Measurements from ENCODE around the gene EGF. TPM values are rescaled to one million over a fixed set of nuclear protein-coding genes. Genes with fewer than 3 reads are reported as not detected.

Gene EGF
- total RNA-seq, 1 experiment from 2014 or later: 26.7 TPM

GRCh38 chr4:110042545-110043517 is 130.1 kb downstream of the EGF start:
- no peaks in the 10 kb centered on the region for H3K36me3 ChIP-seq (ENCODE audit: insufficient read depth, low read length, poor library complexity, severe bottlenecking)
- H3K4me1 ChIP-seq (ENCODE audit: insufficient read depth, low read length, poor library complexity, severe bottlenecking): peaks cover 15% of the 10 kb centered on the region
- no peaks in the 10 kb centered on the region for H3K27me3 ChIP-seq (replicated peaks; ENCODE audit: insufficient read depth, low read depth, low read length, poor library complexity)
- no peaks in the 10 kb centered on the region for H3K9me3 ChIP-seq (ENCODE audit: low read depth, low read length, poor library complexity, severe bottlenecking)
- no peak for TF ChIP-seq EZH2 (IDR thresholded peaks at IDR 0.05; ENCODE audit: borderline replicate concordance, low read depth, low read length, poor library complexity, severe bottlenecking)
- TF ChIP-seq CTCF (conservative IDR thresholded peaks at IDR 0.05; ENCODE audit: low read depth, low read length): no peak
- BruUV-seq (replicated peaks): no TSS peak
- CTCF ChIA-PET: interaction anchor here (0.6 kb wide), 2 partner anchors 1520 to 1812 kb away, joined by 4 to 7 read pairs; no protein-coding TSS in a partner anchor
- no peak overlapping the region for H3K4me3 ChIP-seq (ENCODE audit: low read depth, low read length, poor library complexity, severe bottlenecking)
- no peak overlapping the region for H3K27ac ChIP-seq (ENCODE audit: low read depth, low read length, poor library complexity, severe bottlenecking)
- DNase-seq (ENCODE audit: low spot score): no peak
- POLR2A ChIA-PET (ENCODE audit: low non-redundant PET): interaction anchor here (0.6 kb wide), 2 partner anchors 11 to 356 kb away, joined by 4 to 14 read pairs; no protein-coding TSS in a partner anchor
- intact Hi-C loops (cut with micrococcal nuclease; ENCODE audit: unreplicated experiment): no loop called here

DNA sequence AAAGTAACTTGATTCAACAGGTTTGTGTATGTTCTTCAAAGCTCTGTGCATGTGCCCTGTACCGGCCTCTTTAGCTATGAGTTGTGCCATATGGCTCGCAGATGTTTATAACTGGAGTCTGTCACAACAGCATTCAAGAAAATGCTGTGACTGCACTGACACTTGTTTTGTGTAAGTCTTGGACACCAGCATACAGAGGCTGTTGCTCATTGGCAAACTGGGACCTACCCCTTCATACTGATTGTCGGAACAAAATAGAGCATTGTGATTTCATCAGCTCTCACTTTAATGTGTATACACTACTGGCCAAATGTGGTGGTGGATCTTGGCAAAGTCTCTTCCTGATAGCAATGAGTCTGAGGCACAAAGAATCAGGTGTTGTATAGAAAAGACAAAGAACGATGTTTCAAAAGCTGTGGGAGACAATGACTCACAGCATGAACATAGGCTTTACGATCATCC is 133.9 kb downstream of the EGF start:
- no peak overlapping the region for H3K4me3 ChIP-seq (ENCODE audit: low read depth, low read length, poor library complexity, severe bottlenecking)
- ChIA-PET POLR2A (ENCODE audit: low non-redundant PET) (no interaction called here), CTCF (no interaction called here)
- TF ChIP-seq CTCF (conservative IDR thresholded peaks at IDR 0.05; ENCODE audit: low read depth, low read length): no peak
- TF ChIP-seq EZH2 (IDR thresholded peaks at IDR 0.05; ENCODE audit: borderline replicate concordance, low read depth, low read length, poor library complexity, severe bottlenecking): no peak
- H3K27ac ChIP-seq (ENCODE audit: low read depth, low read length, poor library complexity, severe bottlenecking): no peak overlapping the region
- no TSS peak for BruUV-seq (replicated peaks)
- H3K4me1 ChIP-seq (ENCODE audit: insufficient read depth, low read length, poor library complexity, severe bottlenecking): peaks cover 23% of the 10 kb centered on the region
- intact Hi-C loops (cut with micrococcal nuclease; ENCODE audit: unreplicated experiment): no loop called here
- no peaks in the 10 kb centered on the region for H3K36me3 ChIP-seq (ENCODE audit: insufficient read depth, low read length, poor library complexity, severe bottlenecking)
- H3K9me3 ChIP-seq (ENCODE audit: low read depth, low read length, poor library complexity, severe bottlenecking): no peaks in the 10 kb centered on the region
- no peak for DNase-seq (ENCODE audit: low spot score)
- no peaks in the 10 kb centered on the region for H3K27me3 ChIP-seq (replicated peaks; ENCODE audit: insufficient read depth, low read depth, low read length, poor library complexity)

GRCh38 chr4:110049951-110050925 is 137.6 kb downstream of the EGF start:
- H3K27ac ChIP-seq (ENCODE audit: low read depth, low read length, poor library complexity, severe bottlenecking): no peak overlapping the region
- H3K36me3 ChIP-seq (ENCODE audit: insufficient read depth, low read length, poor library complexity, severe bottlenecking): no peaks in the 10 kb centered on the region
- TF ChIP-seq EZH2 (IDR thresholded peaks at IDR 0.05; ENCODE audit: borderline replicate concordance, low read depth, low read length, poor library complexity, severe bottlenecking): no peak
- peak; percentile 91 for TF ChIP-seq CTCF (conservative IDR thresholded peaks at IDR 0.05; ENCODE audit: low read depth, low read length)
- H3K9me3 ChIP-seq (ENCODE audit: low read depth, low read length, poor library complexity, severe bottlenecking): no peaks in the 10 kb centered on the region
- BruUV-seq (replicated peaks): no TSS peak
- CTCF ChIA-PET: interaction anchor here (0.9 to 1.4 kb wide), 2 partner anchors 37 to 458 kb away, joined by 3 to 5 read pairs; no protein-coding TSS in a partner anchor
- peak; percentile 59 for DNase-seq (ENCODE audit: low spot score)
- POLR2A ChIA-PET (ENCODE audit: low non-redundant PET): no interaction called here
- intact Hi-C loops (cut with micrococcal nuclease; ENCODE audit: unreplicated experiment): loop anchor here (1.0 to 5.0 kb wide), 2 partner anchors 147 to 161 kb away; partner anchors contain the start of gene ELOVL6
- peaks cover 12% of the 10 kb centered on the region for H3K4me1 ChIP-seq (ENCODE audit: insufficient read depth, low read length, poor library complexity, severe bottlenecking)
- H3K4me3 ChIP-seq (ENCODE audit: low read depth, low read length, poor library complexity, severe bottlenecking): no peak overlapping the region
- no peaks in the 10 kb centered on the region for H3K27me3 ChIP-seq (replicated peaks; ENCODE audit: insufficient read depth, low read depth, low read length, poor library complexity)

All from A673 (cell line).